H9 (cell line): ENCODE results near the gene NEIL1. TPM values are rescaled to one million over a fixed set of nuclear protein-coding genes. Genes with fewer than 3 reads are reported as not detected.

Experiments used
- DNase-seq: peaks from one replicate; pipeline ENCODE4 v3.0.0-alpha.2; 2017
- H2AFZ ChIP-seq: one replicate; pipeline ENCODE4 v1.6.1; 2013; ENCODE audit warnings: mild to moderate bottlenecking, low read length, control low read depth, moderate library complexity
- H2AK5ac ChIP-seq: 2 replicates; pipeline ENCODE4 v1.6.1; 2013; ENCODE audit warnings: low read length, control low read depth, mixed read lengths; ENCODE audit not compliant: insufficient read length
- H2BK120ac ChIP-seq: one replicate; pipeline ENCODE4 v1.6.1; 2013; ENCODE audit warnings: low read depth, mild to moderate bottlenecking, low read length, control low read depth, inconsistent platforms; ENCODE audit not compliant: poor library complexity, severe bottlenecking
- H2BK12ac ChIP-seq: 2 replicates; pipeline ENCODE4 v1.6.1; 2013; ENCODE audit warnings: low read length, control low read depth, mixed read lengths, low read depth; ENCODE audit not compliant: insufficient read length
- H2BK15ac ChIP-seq: 2 replicates; pipeline ENCODE4 v1.6.1; 2013; ENCODE audit warnings: low read depth, low read length, control low read depth
- H2BK20ac ChIP-seq: one replicate; pipeline ENCODE4 v1.6.1; 2013; ENCODE audit warnings: low read depth, mild to moderate bottlenecking, low read length, control low read depth, inconsistent platforms; ENCODE audit not compliant: poor library complexity, severe bottlenecking
- H2BK5ac ChIP-seq: 2 replicates; pipeline ENCODE4 v1.6.1; 2013; ENCODE audit warnings: low read length, control low read depth, mixed read lengths; ENCODE audit not compliant: insufficient read length
- H3K14ac ChIP-seq: 2 replicates; pipeline ENCODE4 v1.6.1; 2013; ENCODE audit warnings: low read length, control low read depth; ENCODE audit not compliant: insufficient read depth
- H3K18ac ChIP-seq: 2 replicates; pipeline ENCODE4 v1.6.1; 2013; ENCODE audit warnings: low read depth, mild to moderate bottlenecking, mixed read lengths, low read length, control low read depth; ENCODE audit not compliant: insufficient read length
- H3K23ac ChIP-seq: 2 replicates; pipeline ENCODE4 v1.6.1; 2013; ENCODE audit warnings: low read length, control low read depth, mixed read lengths, low read depth; ENCODE audit not compliant: insufficient read length
- H3K23me2 ChIP-seq: 2 replicates; pipeline ENCODE4 v1.6.1; 2013; ENCODE audit warnings: low read depth, mild to moderate bottlenecking, mixed read lengths, low read length, control low read depth; ENCODE audit not compliant: insufficient read length, poor library complexity, severe bottlenecking
- H3K27ac ChIP-seq: 2 replicates; pipeline ENCODE4 v1.5.1; 2013; ENCODE audit warnings: low read length, control low read depth, mixed read lengths, low read depth; ENCODE audit not compliant: insufficient read length
- H3K27me3 ChIP-seq: 2 replicates; pipeline ENCODE4 v1.6.1; 2013; ENCODE audit warnings: low read length, control low read depth, inconsistent platforms; ENCODE audit not compliant: insufficient read depth
- H3K4ac ChIP-seq: 2 replicates; pipeline ENCODE4 v1.6.1; 2013; ENCODE audit warnings: low read depth, mild to moderate bottlenecking, control low read depth, inconsistent platforms, low read length, moderate library complexity
- H3K4me1 ChIP-seq: 2 replicates; pipeline ENCODE4 v1.6.1; 2013; ENCODE audit warnings: low read length, control low read depth, inconsistent platforms; ENCODE audit not compliant: insufficient read depth
- H3K4me2 ChIP-seq: 2 replicates; pipeline ENCODE4 v1.6.1; 2013; ENCODE audit warnings: low read length, control low read depth, mixed read lengths; ENCODE audit not compliant: insufficient read length, insufficient read depth
- H3K56ac ChIP-seq: 2 replicates; pipeline ENCODE4 v1.6.1; 2013; ENCODE audit warnings: low read depth, mild to moderate bottlenecking, mixed read lengths, low read length, control low read depth; ENCODE audit not compliant: insufficient read length
- H3K79me1 ChIP-seq: 2 replicates; pipeline ENCODE4 v1.6.1; 2013; ENCODE audit warnings: low read depth, mild to moderate bottlenecking, moderate library complexity, low read length, control low read depth, inconsistent platforms; ENCODE audit not compliant: insufficient read depth, poor library complexity, severe bottlenecking
- H3K79me2 ChIP-seq: 2 replicates; pipeline ENCODE4 v1.6.1; 2013; ENCODE audit warnings: low read length, control low read depth, inconsistent platforms; ENCODE audit not compliant: insufficient read depth
- H3K9ac ChIP-seq: 2 replicates; pipeline ENCODE4 v1.6.1; 2013; ENCODE audit warnings: low read length, control low read depth, mixed read lengths; ENCODE audit not compliant: insufficient read length; ENCODE audit errors: extremely low read depth
- H3K9me3 ChIP-seq: one replicate; pipeline ENCODE4 v1.6.1; 2013; ENCODE audit warnings: low read depth, low read length, inconsistent platforms; ENCODE audit not compliant: control insufficient read depth
- H3T11ph ChIP-seq: one replicate; pipeline ENCODE4 v1.6.1; 2013; ENCODE audit warnings: mild to moderate bottlenecking, low read length, control low read depth, inconsistent platforms
- H4K20me1 ChIP-seq: one replicate; pipeline ENCODE4 v1.6.1; 2013; ENCODE audit not compliant: control insufficient read depth, insufficient read length, insufficient read depth
- H4K5ac ChIP-seq: 2 replicates; pipeline ENCODE4 v1.6.1; 2013; ENCODE audit warnings: low read depth, mild to moderate bottlenecking, mixed read lengths, low read length, control low read depth; ENCODE audit not compliant: insufficient read length
- H4K8ac ChIP-seq: replicated peaks from 2 replicates; pipeline ENCODE4 v1.6.1; 2013; ENCODE audit warnings: low read length, control low read depth, mixed read lengths, low read depth; ENCODE audit not compliant: insufficient read length
- H4K91ac ChIP-seq: 2 replicates; pipeline ENCODE4 v1.6.1; 2013; ENCODE audit warnings: low read depth, mild to moderate bottlenecking, moderate library complexity, mixed read lengths, low read length, control low read depth; ENCODE audit not compliant: insufficient read length
- H3K27ac Mint-ChIP-seq, 3 experiments: 2 replicates in 2 of 3; 3 replicates in 1 of 3; pipeline ENCODE4 v1.8.0; 2020 to 2021; ENCODE audit warnings: mixed read lengths in 3 of 3, mild to moderate bottlenecking in 1 of 3, moderate library complexity in 1 of 3
- H3K27me3 Mint-ChIP-seq: 2 replicates; pipeline ENCODE4 v1.8.0; 2021; ENCODE audit warnings: low read depth, mild to moderate bottlenecking, moderate library complexity, mixed read lengths
- H3K36me3 Mint-ChIP-seq, 3 experiments: 2 replicates in 2 of 3; 3 replicates in 1 of 3; pipeline ENCODE4 v1.8.0; 2020 to 2021; ENCODE audit warnings: low read depth in 3 of 3, mixed read lengths in 3 of 3; ENCODE audit not compliant: insufficient read depth in 1 of 3
- H3K4me1 Mint-ChIP-seq, 2 experiments: 2 replicates each; pipeline ENCODE4 v1.8.0; 2020; ENCODE audit warnings: mixed read lengths in 2 of 2
- H3K4me3 Mint-ChIP-seq, 2 experiments: 2 replicates in 1 of 2; 3 replicates in 1 of 2; pipeline ENCODE4 v1.8.0; 2020 to 2021; ENCODE audit warnings: mild to moderate bottlenecking in 2 of 2, mixed read lengths in 2 of 2, moderate library complexity in 1 of 2
- H3K9me3 Mint-ChIP-seq, 2 experiments: 2 replicates in 1 of 2; 3 replicates in 1 of 2; pipeline ENCODE4 v1.8.0; 2020; ENCODE audit warnings: mild to moderate bottlenecking in 2 of 2, mixed read lengths in 2 of 2, moderate library complexity in 1 of 2
- WGBS: extraction: QIAGEN DNeasy Blood & Tissue Kit; methylation state at CpG from one replicate; pipeline ENCODE4 v1.1.7; 2013; ENCODE audit warnings: missing lambda C conversion rate, low lambda C conversion rate, mixed read lengths; ENCODE audit not compliant: insufficient read length; ENCODE audit errors: extremely low coverage; 5-methylcytosine and 5-hydroxymethylcytosine counted together
- total RNA-seq: library from RNA; stranded (reverse); gene quantifications from 2 replicates; pipeline ENCODE4 v1.2.1, GENCODE V29; 2021
- TF ChIP-seq, protein P1 (sequence below): fragments of 200-600 bp; sonication (generic); conservative IDR thresholded peaks from 3 replicates; pipeline ENCODE4 v1.8.0; 2021; ENCODE audit warnings: antibody characterized with exemption, mild to moderate bottlenecking

Gene NEIL1
- total RNA-seq, 1 experiment from 2014 or later = 16.5 TPM

DNA sequence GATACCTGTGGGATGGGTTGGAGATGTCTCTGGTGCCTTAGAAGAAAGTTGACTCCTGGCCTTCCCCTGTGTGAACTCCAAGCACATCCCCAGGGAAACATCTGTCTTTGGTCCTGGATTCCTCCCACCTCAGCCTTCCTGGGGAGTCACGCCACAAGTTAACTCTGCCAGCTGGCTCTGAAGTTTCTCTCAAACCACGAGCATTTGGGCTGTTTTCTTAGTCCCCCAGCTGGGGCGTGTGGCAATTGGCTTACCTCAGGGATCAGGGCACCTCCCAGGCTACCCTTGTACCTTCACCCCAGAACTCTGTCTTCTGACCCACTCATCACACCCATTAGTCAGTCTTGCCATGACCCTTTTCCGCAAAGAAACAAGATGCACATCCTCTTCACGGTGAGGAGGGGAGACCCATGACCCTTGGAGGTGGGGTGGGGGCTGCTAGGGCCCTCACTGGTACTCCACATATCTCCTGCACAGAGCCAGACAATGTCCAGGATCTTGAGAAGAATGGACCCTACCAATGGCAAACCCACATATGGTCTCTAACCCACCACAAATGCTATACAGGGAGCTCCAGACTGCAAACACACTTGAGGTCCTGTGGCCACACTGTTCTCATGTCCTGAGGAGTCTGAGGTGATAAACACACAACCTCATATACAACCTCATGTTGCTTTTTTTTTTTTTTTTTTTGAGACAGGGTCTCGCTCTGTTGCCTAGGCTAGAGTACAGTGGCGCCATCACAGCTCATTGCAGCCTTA is 3.9 kb downstream of the NEIL1 start:
- no peak overlapping the region for H3K27ac Mint-ChIP-seq
- no CpG with 5 or more reads among the region's 7 CpGs for WGBS

More for the DNA sequence above, 3.9 kb downstream of the NEIL1 start:
- no peaks in the 10 kb centered on the region for H3K9me3 Mint-ChIP-seq
- Histone ChIP-seq H3K18ac (no peak overlapping the region), H3K56ac (no peak overlapping the region), H2AK5ac (no peak overlapping the region), H2AFZ (no peak overlapping the region), H3K79me1 (no peaks in the 10 kb centered on the region), H2BK20ac (no peak overlapping the region), H3K9ac (no peak overlapping the region), H2BK120ac (no peak overlapping the region), H3K27ac (no peak overlapping the region), H3K14ac (no peak overlapping the region), H3K27me3 (no peaks in the 10 kb centered on the region; the same call in 1 of the 2 replicates), H3K23ac (no peak overlapping the region), H4K8ac (no peak overlapping the region), H3K23me2 (peaks cover 13% of the 10 kb centered on the region), H3K4me2 (no peak overlapping the region), H3K4me1 (no peaks in the 10 kb centered on the region), H2BK12ac (no peak overlapping the region), H4K20me1 (no peaks in the 10 kb centered on the region), H4K5ac (no peak overlapping the region), H3K9me3 (no peaks in the 10 kb centered on the region), H3T11ph (no peak overlapping the region), H4K91ac (no peak overlapping the region), H3K4ac (no peak overlapping the region), H3K79me2 (no peaks in the 10 kb centered on the region), H2BK5ac (no peak overlapping the region), H2BK15ac (no peak overlapping the region)
- peaks cover 9 to 16% (median 10%) of the 10 kb centered on the region in 3 experiments; a peak in 6 of 7 replicates for H3K36me3 Mint-ChIP-seq
- peaks cover 22% of the 10 kb centered on the region for H3K27me3 Mint-ChIP-seq
- DNase-seq = no peak
- peaks cover 10 to 11% of the 10 kb centered on the region in 2 experiments for H3K4me1 Mint-ChIP-seq
- no peak overlapping the region for H3K4me3 Mint-ChIP-seq
- TF ChIP-seq, protein P1, sequence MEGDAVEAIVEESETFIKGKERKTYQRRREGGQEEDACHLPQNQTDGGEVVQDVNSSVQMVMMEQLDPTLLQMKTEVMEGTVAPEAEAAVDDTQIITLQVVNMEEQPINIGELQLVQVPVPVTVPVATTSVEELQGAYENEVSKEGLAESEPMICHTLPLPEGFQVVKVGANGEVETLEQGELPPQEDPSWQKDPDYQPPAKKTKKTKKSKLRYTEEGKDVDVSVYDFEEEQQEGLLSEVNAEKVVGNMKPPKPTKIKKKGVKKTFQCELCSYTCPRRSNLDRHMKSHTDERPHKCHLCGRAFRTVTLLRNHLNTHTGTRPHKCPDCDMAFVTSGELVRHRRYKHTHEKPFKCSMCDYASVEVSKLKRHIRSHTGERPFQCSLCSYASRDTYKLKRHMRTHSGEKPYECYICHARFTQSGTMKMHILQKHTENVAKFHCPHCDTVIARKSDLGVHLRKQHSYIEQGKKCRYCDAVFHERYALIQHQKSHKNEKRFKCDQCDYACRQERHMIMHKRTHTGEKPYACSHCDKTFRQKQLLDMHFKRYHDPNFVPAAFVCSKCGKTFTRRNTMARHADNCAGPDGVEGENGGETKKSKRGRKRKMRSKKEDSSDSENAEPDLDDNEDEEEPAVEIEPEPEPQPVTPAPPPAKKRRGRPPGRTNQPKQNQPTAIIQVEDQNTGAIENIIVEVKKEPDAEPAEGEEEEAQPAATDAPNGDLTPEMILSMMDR = no peak
